DND-41 (cell line): Measurements from ENCODE around the gene KCNJ6.

Experiments
- EZH2 ChIP-seq: IDR thresholded peaks from 3 replicates; pipeline ENCODE4 v1.6.1; 2012; ENCODE audit warnings: borderline replicate concordance, low read depth, mild to moderate bottlenecking, moderate library complexity, low read length, inconsistent platforms; ENCODE audit not compliant: severe bottlenecking
- TF ChIP-seq, protein P1 (sequence below): IDR thresholded peaks from 2 replicates; pipeline ENCODE4 v1.5.1; 2012; ENCODE audit warnings: borderline replicate concordance, low read length, moderate library complexity, mild to moderate bottlenecking; ENCODE audit not compliant: poor library complexity, severe bottlenecking; ENCODE audit errors: extremely low read depth

DNA sequence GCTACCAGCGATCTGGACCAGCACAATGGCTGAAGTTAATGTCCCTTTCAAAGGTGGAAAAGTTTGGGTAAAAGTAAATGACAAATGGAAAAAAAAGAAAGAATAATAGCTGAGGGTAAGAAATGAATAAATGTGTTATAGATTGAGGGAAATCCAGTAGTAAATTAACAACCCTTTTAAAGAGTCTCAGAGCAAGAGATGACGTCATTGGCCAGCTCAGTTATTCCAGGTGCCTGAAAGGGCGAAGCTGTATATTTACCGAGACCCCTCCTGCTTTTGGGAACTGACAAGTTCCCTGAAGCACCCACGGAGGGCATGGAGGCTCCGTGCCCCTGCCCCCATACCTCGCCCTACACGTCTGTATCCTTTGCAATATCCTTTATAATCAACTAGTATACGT, 40.5 kb upstream of the KCNJ6 start:
- TF ChIP-seq, protein P1, sequence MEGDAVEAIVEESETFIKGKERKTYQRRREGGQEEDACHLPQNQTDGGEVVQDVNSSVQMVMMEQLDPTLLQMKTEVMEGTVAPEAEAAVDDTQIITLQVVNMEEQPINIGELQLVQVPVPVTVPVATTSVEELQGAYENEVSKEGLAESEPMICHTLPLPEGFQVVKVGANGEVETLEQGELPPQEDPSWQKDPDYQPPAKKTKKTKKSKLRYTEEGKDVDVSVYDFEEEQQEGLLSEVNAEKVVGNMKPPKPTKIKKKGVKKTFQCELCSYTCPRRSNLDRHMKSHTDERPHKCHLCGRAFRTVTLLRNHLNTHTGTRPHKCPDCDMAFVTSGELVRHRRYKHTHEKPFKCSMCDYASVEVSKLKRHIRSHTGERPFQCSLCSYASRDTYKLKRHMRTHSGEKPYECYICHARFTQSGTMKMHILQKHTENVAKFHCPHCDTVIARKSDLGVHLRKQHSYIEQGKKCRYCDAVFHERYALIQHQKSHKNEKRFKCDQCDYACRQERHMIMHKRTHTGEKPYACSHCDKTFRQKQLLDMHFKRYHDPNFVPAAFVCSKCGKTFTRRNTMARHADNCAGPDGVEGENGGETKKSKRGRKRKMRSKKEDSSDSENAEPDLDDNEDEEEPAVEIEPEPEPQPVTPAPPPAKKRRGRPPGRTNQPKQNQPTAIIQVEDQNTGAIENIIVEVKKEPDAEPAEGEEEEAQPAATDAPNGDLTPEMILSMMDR, result no peak
- no peak for TF ChIP-seq EZH2
